Esophagus (tissue), 2 donors: ENCODE results near the gene DALRD3. TPM values are rescaled to one million over a fixed set of nuclear protein-coding genes. Genes with fewer than 3 reads are reported as not detected.

ENCODE experiments used
- H3K27ac ChIP-seq, 2 donors: one replicate each; pipeline ENCODE4 v1.5.1; 2013; ENCODE audit warnings: low read depth in 2 of 2, mild to moderate bottlenecking in 2 of 2, inconsistent platforms in 1 of 2, low read length in 1 of 2, moderate library complexity in 1 of 2
- H3K27me3 ChIP-seq, 2 donors: one replicate each; pipeline ENCODE4 v1.6.1; 2013; ENCODE audit warnings: low read length in 2 of 2, control low read depth in 1 of 2, mild to moderate bottlenecking in 1 of 2; ENCODE audit not compliant: insufficient read depth in 2 of 2, control insufficient read depth in 1 of 2
- H3K36me3 ChIP-seq, 2 donors: one replicate each; pipeline ENCODE4 v1.6.1; 2013; ENCODE audit warnings: low read length in 1 of 2; ENCODE audit not compliant: control insufficient read depth in 2 of 2, insufficient read depth in 2 of 2
- H3K4me1 ChIP-seq, 2 donors: one replicate each; pipeline ENCODE4 v1.6.1; 2013; ENCODE audit warnings: low read length in 1 of 2; ENCODE audit not compliant: control insufficient read depth in 2 of 2, insufficient read depth in 2 of 2
- H3K4me3 ChIP-seq, 2 donors: one replicate each; pipeline ENCODE4 v1.5.1; 2013; ENCODE audit warnings: low read length in 2 of 2, mild to moderate bottlenecking in 2 of 2, low read depth in 1 of 2, moderate library complexity in 1 of 2
- H3K9me3 ChIP-seq, 2 donors: one replicate each; pipeline ENCODE4 v1.6.1; 2013; ENCODE audit warnings: mild to moderate bottlenecking in 2 of 2, low read depth in 1 of 2, low read length in 1 of 2, moderate library complexity in 1 of 2; ENCODE audit not compliant: control insufficient read depth in 2 of 2, insufficient read depth in 1 of 2
- WGBS, 2 donors: extraction: QIAGEN DNeasy Blood & Tissue Kit; methylation state at CpG; one replicate each; pipeline ENCODE4 v1.1.7; 2013; 5-methylcytosine and 5-hydroxymethylcytosine counted together
- polyA plus RNA-seq, 2 donors: library from polyadenylated mRNA; stranded (reverse); fragments of 200-250 nt; gene quantifications; one replicate each; pipeline ENCODE4 v1.2.3, GENCODE V29; 2013
- donor health status: healthy with polysubstance abuse.
- donor health status: Bipolar disorder and iron deficiency.

Gene DALRD3
- polyA plus RNA-seq, 2 donors, result 22.2 to 26.9 TPM

DNA sequence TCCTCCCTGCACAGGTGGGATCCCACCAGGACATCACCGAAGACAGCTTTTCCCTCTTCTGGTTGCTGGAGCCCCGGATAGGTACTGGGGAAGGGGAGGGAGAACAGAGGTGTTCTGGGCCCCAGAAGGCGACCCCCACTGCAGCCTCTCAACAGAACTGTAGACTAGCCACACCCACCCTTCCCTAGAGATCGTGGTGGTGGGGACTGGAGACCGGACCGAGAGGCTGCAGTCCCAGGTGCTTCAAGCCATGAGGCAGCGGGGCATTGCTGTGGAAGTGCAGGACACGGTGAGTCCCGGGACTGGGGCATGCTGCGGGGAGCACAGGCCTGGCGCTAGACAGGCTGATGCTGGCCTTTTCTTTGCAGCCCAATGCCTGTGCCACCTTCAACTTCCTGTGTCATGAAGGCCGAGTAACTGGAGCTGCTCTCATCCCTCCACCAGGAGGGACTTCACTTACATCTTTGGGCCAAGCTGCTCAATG is 4.3 kb upstream of the DALRD3 start:
- H3K27ac ChIP-seq, result peak overlapping the region; percentile 100
- 15 to 19% methylated on average over 11 to 12 of the region's 12 CpGs for WGBS, 2 donors
- H3K4me3 ChIP-seq, result peak overlapping the region; percentile 68 to 94
- H3K36me3 ChIP-seq, result peaks cover 2 to 32% of the 10 kb centered on the region in 2 donors
- no peaks in the 10 kb centered on the region for H3K27me3 ChIP-seq
- no peaks in the 10 kb centered on the region for H3K9me3 ChIP-seq
- H3K4me1 ChIP-seq, result peaks cover 3 to 19% of the 10 kb centered on the region in 2 donors

GRCh38 chr3:49021813-49022687 is 3.7 kb upstream of the DALRD3 start, which contains the start of gene NDUFAF3:
Gene NDUFAF3 (plus strand): TSS chr3:49022121. CDS start chr3:49022145, 24 bp downstream.
- peaks cover 8 to 24% of the 10 kb centered on the region in 2 donors for H3K4me1 ChIP-seq
- H3K27ac ChIP-seq, result peak within 1 kb of the TSS; percentile 100
- WGBS, 2 donors, result 0 to 1% methylated on average over 81 to 83 of the region's 83 CpGs
- H3K36me3 ChIP-seq, result peaks cover 2 to 32% of the 10 kb centered on the region in 2 donors
- H3K9me3 ChIP-seq, result no peaks in the 10 kb centered on the region
- H3K4me3 ChIP-seq, result peak within 1 kb of the TSS; percentile 68 to 94
- no peaks in the 10 kb centered on the region for H3K27me3 ChIP-seq

GRCh38 chr3:49021213-49021812 is 2.9 kb upstream of the DALRD3 start:
- Histone ChIP-seq H3K27ac (peak overlapping the region; percentile 100), H3K9me3 (no peaks in the 10 kb centered on the region), H3K4me3 (peak overlapping the region; percentile 68 to 94), H3K4me1 (peaks cover 8 to 25% of the 10 kb centered on the region in 2 donors), H3K27me3 (no peaks in the 10 kb centered on the region), H3K36me3 (peaks cover 2 to 30% of the 10 kb centered on the region in 2 donors)
- WGBS, 2 donors, result 0% methylated on average over 60 of the region's 60 CpGs

- 1 to 2% methylated on average over 47 to 51 of the region's 51 CpGs for WGBS, 2 donors
- Histone ChIP-seq H3K27me3 (no peaks in the 10 kb centered on the region), H3K36me3 (peaks cover 2 to 27% of the 10 kb centered on the region in 2 donors), H3K4me3 (peak overlapping the region; percentile 68 to 94), H3K9me3 (no peaks in the 10 kb centered on the region), H3K27ac (peak overlapping the region; percentile 100), H3K4me1 (peaks cover 8 to 25% of the 10 kb centered on the region in 2 donors)
Observed at GRCh38 chr3:49020330-49021212, 2.2 kb upstream of the DALRD3 start.

DNA sequence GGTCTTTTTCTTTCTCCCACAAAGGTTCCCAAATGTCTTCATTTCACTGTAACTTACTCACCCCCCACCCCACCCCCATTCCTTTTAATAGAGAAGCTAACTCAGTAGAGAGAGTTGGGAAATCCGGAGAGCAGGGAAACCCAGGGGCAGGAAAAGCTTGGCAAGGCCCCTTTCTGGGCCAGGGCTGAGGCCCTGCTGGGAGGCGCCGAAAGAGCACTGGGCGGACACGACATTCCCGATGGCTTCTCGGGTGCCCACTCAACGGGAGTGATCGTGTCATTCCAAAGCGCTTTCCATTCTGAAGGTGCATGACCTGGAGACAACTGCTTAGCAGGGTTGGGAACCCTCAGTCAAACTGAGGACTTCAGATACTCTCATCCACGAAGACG is 1.6 kb upstream of the DALRD3 start:
- 32 to 44% methylated on average over 12 of the region's 12 CpGs for WGBS, 2 donors
- H3K27me3 ChIP-seq, result no peaks in the 10 kb centered on the region
- H3K36me3 ChIP-seq, result peaks cover 8 to 24% of the 10 kb centered on the region in 2 donors
- H3K9me3 ChIP-seq, result no peaks in the 10 kb centered on the region
- H3K4me3 ChIP-seq, result peak overlapping the region; percentile 68 to 94
- peak overlapping the region; percentile 100 for H3K27ac ChIP-seq
- H3K4me1 ChIP-seq, result peaks cover 8 to 20% of the 10 kb centered on the region in 2 donors

DNA sequence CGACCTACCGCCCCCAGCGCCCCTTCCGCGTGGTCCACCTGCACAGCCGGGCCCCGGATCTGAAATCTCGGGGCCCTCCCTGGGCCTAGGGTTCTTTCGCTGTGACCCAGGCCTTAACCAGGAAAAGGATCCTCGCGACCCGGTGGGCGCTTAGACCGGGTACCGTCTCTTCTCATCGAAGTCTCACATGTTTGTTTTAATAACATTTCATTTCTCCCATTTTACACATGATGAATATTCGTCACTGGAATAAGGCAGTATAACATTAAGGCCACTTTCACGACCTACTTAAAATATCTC is 277 bp upstream of the DALRD3 start:
- Histone ChIP-seq H3K9me3 (no peaks in the 10 kb centered on the region), H3K4me3 (peak overlapping the region; percentile 76 to 88), H3K4me1 (peaks cover 8 to 22% of the 10 kb centered on the region in 2 donors), H3K36me3 (peaks cover 8 to 22% of the 10 kb centered on the region in 2 donors), H3K27me3 (no peaks in the 10 kb centered on the region), H3K27ac (peak overlapping the region; percentile 84 to 90)
- 2% methylated on average over 18 of the region's 18 CpGs for WGBS, 2 donors

GRCh38 chr3:49017229-49017970 is 980 bp downstream of the DALRD3 start:
- H3K36me3 ChIP-seq, result peaks cover 8 to 32% of the 10 kb centered on the region in 2 donors
- WGBS, 2 donors, result 6 to 7% methylated on average over 23 of the region's 23 CpGs

GRCh38 chr3:49016414-49017228 is 1.8 kb downstream of the DALRD3 start:
- 85% methylated on average over 6 of the region's 6 CpGs for WGBS, 2 donors
- peaks cover 15 to 32% of the 10 kb centered on the region in 2 donors for H3K36me3 ChIP-seq
- H3K4me3 ChIP-seq, result no peak overlapping the region
- no peak overlapping the region for H3K27ac ChIP-seq
- H3K27me3 ChIP-seq, result no peaks in the 10 kb centered on the region
- H3K9me3 ChIP-seq, result no peaks in the 10 kb centered on the region
- peaks cover 5 to 27% of the 10 kb centered on the region in 2 donors for H3K4me1 ChIP-seq

More at GRCh38 chr3:49017229-49017970, 980 bp downstream of the DALRD3 start:
- H3K27me3 ChIP-seq, result no peaks in the 10 kb centered on the region
- H3K4me3 ChIP-seq, result peak overlapping the region; percentile 76 to 88
- no peaks in the 10 kb centered on the region for H3K9me3 ChIP-seq
- peaks cover 5 to 24% of the 10 kb centered on the region in 2 donors for H3K4me1 ChIP-seq
- H3K27ac ChIP-seq, result peak overlapping the region; percentile 84 to 90
